ENCODE measurements around the gene TMEM247. TPM values are rescaled to one million over a fixed set of nuclear protein-coding genes. Genes with fewer than 3 reads are reported as not detected.

Gene TMEM247
- polyA plus RNA-seq, 4 donors = not detected

GRCh38 chr2:46495231-46496030, 16.1 kb downstream of the TMEM247 start:
- peaks cover 0 to 5% (median 3%) of the 10 kb centered on the region in 3 donors for H3K4me1 ChIP-seq (ENCODE audit: control insufficient read depth in 3 of 3, insufficient read depth in 2 of 3, low read depth in 1 of 3, low read length in 2 of 3)
- H3K36me3 ChIP-seq (ENCODE audit: control insufficient read depth in 3 of 3, insufficient read depth in 2 of 3, low read depth in 1 of 3, low read length in 3 of 3) = no peaks in the 10 kb centered on the region
- WGBS, 3 donors = 86 to 90% (median 87%) methylated on average over 9 of the region's 9 CpGs
- H3K27ac ChIP-seq (ENCODE audit: low read depth in 1 of 3, low read length in 2 of 3) = no peak overlapping the region
- DNase-seq = no peak
- no peak for FAIRE-seq
- H3K9me3 ChIP-seq (ENCODE audit: control insufficient read depth in 2 of 2, insufficient read depth in 1 of 2, low read depth in 1 of 2, low read length in 1 of 2) = no peaks in the 10 kb centered on the region
- H3K4me3 ChIP-seq (ENCODE audit: low read depth in 1 of 3, low read length in 3 of 3) = no peak overlapping the region
- H3K27me3 ChIP-seq (ENCODE audit: control insufficient read depth in 3 of 3, insufficient read depth in 3 of 3, low read length in 3 of 3) = peaks cover 0 to 19% (median 0%) of the 10 kb centered on the region in 3 donors

DNA sequence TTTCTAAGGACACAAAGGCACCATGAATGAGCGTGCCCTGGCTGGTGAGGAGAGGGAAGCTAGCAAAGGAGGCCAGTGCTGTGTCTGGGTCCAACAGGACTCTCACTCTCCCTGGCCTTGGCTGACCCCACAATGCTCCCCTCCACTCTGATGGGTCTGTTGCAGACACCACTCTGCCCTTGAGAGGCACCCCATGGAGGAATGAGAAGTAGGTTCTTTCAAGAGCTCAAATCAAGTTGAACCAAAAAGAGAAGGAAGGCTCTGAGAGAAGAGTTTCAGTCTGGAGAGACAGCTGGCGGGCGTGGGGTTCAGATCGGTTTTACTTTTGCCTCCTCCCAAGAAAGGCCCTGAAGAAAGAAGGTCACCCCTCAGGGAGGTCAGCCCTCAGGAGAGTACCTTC, 18.4 kb downstream of the TMEM247 start:
- H3K4me1 ChIP-seq (ENCODE audit: control insufficient read depth in 3 of 3, insufficient read depth in 2 of 3, low read depth in 1 of 3, low read length in 2 of 3) = peaks cover 0 to 10% (median 3%) of the 10 kb centered on the region in 3 donors
- H3K36me3 ChIP-seq (ENCODE audit: control insufficient read depth in 3 of 3, insufficient read depth in 2 of 3, low read depth in 1 of 3, low read length in 3 of 3) = no peaks in the 10 kb centered on the region
- no peak for FAIRE-seq
- no peak for DNase-seq
- WGBS, 3 donors = 82 to 95% (median 84%) methylated on average over 4 of the region's 4 CpGs
- peaks cover 0 to 19% (median 0%) of the 10 kb centered on the region in 3 donors for H3K27me3 ChIP-seq (ENCODE audit: control insufficient read depth in 3 of 3, insufficient read depth in 3 of 3, low read length in 3 of 3)
- H3K27ac ChIP-seq (ENCODE audit: low read depth in 1 of 3, low read length in 2 of 3) = no peak overlapping the region
- H3K9me3 ChIP-seq (ENCODE audit: control insufficient read depth in 2 of 2, insufficient read depth in 1 of 2, low read depth in 1 of 2, low read length in 1 of 2) = no peaks in the 10 kb centered on the region
- no peak overlapping the region for H3K4me3 ChIP-seq (ENCODE audit: low read depth in 1 of 3, low read length in 3 of 3)

DNA sequence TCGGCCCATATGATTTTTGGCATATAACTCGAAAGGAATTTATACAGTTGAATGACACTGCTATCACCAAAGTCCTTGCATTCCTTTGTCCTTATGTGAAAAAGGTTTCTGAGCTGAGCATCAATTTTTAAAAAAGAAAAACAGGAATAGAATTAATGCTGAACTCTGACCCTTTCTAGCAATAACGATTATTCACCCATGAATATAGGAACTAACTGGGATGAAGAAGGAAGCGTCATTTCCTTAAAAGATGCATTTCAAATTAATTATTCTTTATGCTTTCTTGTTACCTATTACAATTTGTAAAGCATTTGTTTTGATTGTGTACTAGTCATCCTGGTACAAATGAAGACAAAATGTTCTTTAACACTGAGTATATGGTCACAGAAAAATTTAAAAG, 19.3 kb downstream of the TMEM247 start:
- Histone ChIP-seq H3K4me1 (ENCODE audit: control insufficient read depth in 3 of 3, insufficient read depth in 2 of 3, low read depth in 1 of 3, low read length in 2 of 3) (peaks cover 0 to 13% (median 3%) of the 10 kb centered on the region in 3 donors), H3K27ac (ENCODE audit: low read depth in 1 of 3, low read length in 2 of 3) (no peak overlapping the region), H3K4me3 (ENCODE audit: low read depth in 1 of 3, low read length in 3 of 3) (no peak overlapping the region), H3K27me3 (ENCODE audit: control insufficient read depth in 3 of 3, insufficient read depth in 3 of 3, low read length in 3 of 3) (peaks cover 0 to 19% (median 0%) of the 10 kb centered on the region in 3 donors), H3K36me3 (ENCODE audit: control insufficient read depth in 3 of 3, insufficient read depth in 2 of 3, low read depth in 1 of 3, low read length in 3 of 3) (no peaks in the 10 kb centered on the region), H3K9me3 (ENCODE audit: control insufficient read depth in 2 of 2, insufficient read depth in 1 of 2, low read depth in 1 of 2, low read length in 1 of 2) (no peaks in the 10 kb centered on the region)
- WGBS, 3 donors = 62 to 75% (median 75%) methylated on average over 4 of the region's 4 CpGs
- FAIRE-seq (no peak), DNase-seq (no peak)

DNA sequence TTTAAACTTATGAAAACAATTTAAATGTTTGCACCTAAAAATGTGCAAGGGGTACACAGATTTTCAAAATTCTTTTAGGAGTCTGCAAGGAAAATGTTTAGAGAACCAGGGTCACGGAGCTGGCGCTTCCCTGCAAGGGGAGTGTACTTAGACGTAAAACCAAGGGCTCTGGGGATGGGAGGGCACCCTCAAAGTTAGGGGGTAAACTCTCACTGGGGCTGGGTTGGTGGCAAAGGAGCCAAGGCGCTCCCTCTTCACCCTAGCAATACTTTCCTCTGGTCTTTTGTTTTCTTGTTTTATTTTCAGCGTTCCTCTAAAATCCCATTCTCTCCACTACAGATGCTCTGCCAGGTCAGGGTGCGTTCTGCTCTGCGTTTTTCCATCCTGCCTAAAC, 20.0 kb downstream of the TMEM247 start:
- no peak for DNase-seq
- FAIRE-seq = no peak
- no peaks in the 10 kb centered on the region for H3K9me3 ChIP-seq (ENCODE audit: control insufficient read depth in 2 of 2, insufficient read depth in 1 of 2, low read depth in 1 of 2, low read length in 1 of 2)
- WGBS, 3 donors = 8 to 19% (median 9%) methylated on average over 7 of the region's 7 CpGs
- H3K4me1 ChIP-seq (ENCODE audit: control insufficient read depth in 3 of 3, insufficient read depth in 2 of 3, low read depth in 1 of 3, low read length in 2 of 3) = peaks cover 0 to 13% (median 3%) of the 10 kb centered on the region in 3 donors
- H3K27ac ChIP-seq (ENCODE audit: low read depth in 1 of 3, low read length in 2 of 3) = peak overlapping the region in 2 of 3 donors; percentile 67 to 85
- H3K4me3 ChIP-seq (ENCODE audit: low read depth in 1 of 3, low read length in 3 of 3) = peak overlapping the region; percentile 33 to 61 (median 41)
- no peaks in the 10 kb centered on the region for H3K36me3 ChIP-seq (ENCODE audit: control insufficient read depth in 3 of 3, insufficient read depth in 2 of 3, low read depth in 1 of 3, low read length in 3 of 3)
- H3K27me3 ChIP-seq (ENCODE audit: control insufficient read depth in 3 of 3, insufficient read depth in 3 of 3, low read length in 3 of 3) = peaks cover 0 to 19% (median 0%) of the 10 kb centered on the region in 3 donors

DNA sequence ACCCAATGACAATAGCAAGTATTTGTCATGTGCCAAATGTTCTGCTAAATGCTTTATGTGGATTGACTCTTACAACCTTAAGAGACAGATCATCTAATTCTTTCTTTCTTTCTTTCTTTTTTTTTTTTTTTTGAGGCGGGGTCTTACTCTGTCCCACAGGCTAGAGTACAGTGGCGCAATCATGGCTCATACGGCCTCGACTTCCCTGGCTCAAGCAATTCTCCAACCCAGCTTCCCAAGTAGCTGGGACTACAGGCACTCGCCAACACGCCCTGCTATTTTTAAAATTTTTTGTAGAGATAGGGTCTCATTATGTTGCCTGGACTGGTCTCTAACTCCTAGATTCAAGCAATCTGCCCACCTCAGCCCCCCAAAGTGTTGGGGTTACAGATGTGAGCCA, 21.4 kb downstream of the TMEM247 start:
- WGBS, 3 donors = 86 to 92% (median 90%) methylated on average over 6 of the region's 6 CpGs
- Histone ChIP-seq H3K4me3 (ENCODE audit: low read depth in 1 of 3, low read length in 3 of 3) (no peak overlapping the region), H3K4me1 (ENCODE audit: control insufficient read depth in 3 of 3, insufficient read depth in 2 of 3, low read depth in 1 of 3, low read length in 2 of 3) (peaks cover 0 to 13% (median 3%) of the 10 kb centered on the region in 3 donors), H3K36me3 (ENCODE audit: control insufficient read depth in 3 of 3, insufficient read depth in 2 of 3, low read depth in 1 of 3, low read length in 3 of 3) (no peaks in the 10 kb centered on the region), H3K27me3 (ENCODE audit: control insufficient read depth in 3 of 3, insufficient read depth in 3 of 3, low read length in 3 of 3) (peaks cover 0 to 15% (median 0%) of the 10 kb centered on the region in 3 donors), H3K27ac (ENCODE audit: low read depth in 1 of 3, low read length in 2 of 3) (no peak overlapping the region), H3K9me3 (ENCODE audit: control insufficient read depth in 2 of 2, insufficient read depth in 1 of 2, low read depth in 1 of 2, low read length in 1 of 2) (no peaks in the 10 kb centered on the region)
- DNase-seq = no peak
- FAIRE-seq = no peak

GRCh38 chr2:46502291-46502885, 23.0 kb downstream of the TMEM247 start:
- peaks cover 0 to 11% (median 0%) of the 10 kb centered on the region in 3 donors for H3K27me3 ChIP-seq (ENCODE audit: control insufficient read depth in 3 of 3, insufficient read depth in 3 of 3, low read length in 3 of 3)
- H3K36me3 ChIP-seq (ENCODE audit: control insufficient read depth in 3 of 3, insufficient read depth in 2 of 3, low read depth in 1 of 3, low read length in 3 of 3) = no peaks in the 10 kb centered on the region
- FAIRE-seq (no peak), DNase-seq (peak; percentile 13 to 67)
- no peak overlapping the region for H3K4me3 ChIP-seq (ENCODE audit: low read depth in 1 of 3, low read length in 3 of 3)
- no peak overlapping the region for H3K27ac ChIP-seq (ENCODE audit: low read depth in 1 of 3, low read length in 2 of 3)
- H3K4me1 ChIP-seq (ENCODE audit: control insufficient read depth in 3 of 3, insufficient read depth in 2 of 3, low read depth in 1 of 3, low read length in 2 of 3) = peaks cover 0 to 13% (median 3%) of the 10 kb centered on the region in 3 donors
- H3K9me3 ChIP-seq (ENCODE audit: control insufficient read depth in 2 of 2, insufficient read depth in 1 of 2, low read depth in 1 of 2, low read length in 1 of 2) = no peaks in the 10 kb centered on the region
- 24 to 65% (median 40%) methylated on average over 4 of the region's 4 CpGs for WGBS, 3 donors

DNA sequence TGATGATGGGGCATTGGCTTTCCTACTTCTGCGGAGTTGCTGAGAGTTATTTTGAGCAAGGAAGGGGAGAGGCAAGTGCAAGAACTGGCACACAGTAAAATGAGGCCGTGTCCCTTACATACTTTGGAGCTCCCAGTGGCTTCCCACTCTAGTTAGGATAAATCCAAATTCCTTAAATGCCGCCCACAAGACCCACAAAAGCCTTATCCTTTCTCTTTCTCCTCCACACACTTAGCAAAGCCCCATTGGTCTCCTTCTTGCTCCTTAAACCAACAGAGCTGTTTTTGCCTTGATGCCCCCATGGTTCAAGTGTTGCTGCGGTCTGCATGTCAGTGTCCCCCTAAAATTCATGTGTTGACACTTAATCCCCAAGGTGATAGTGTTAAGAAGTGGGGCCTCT, 24.3 kb downstream of the TMEM247 start:
- no peaks in the 10 kb centered on the region for H3K27me3 ChIP-seq (ENCODE audit: control insufficient read depth in 3 of 3, insufficient read depth in 3 of 3, low read length in 3 of 3)
- no peaks in the 10 kb centered on the region for H3K36me3 ChIP-seq (ENCODE audit: control insufficient read depth in 3 of 3, insufficient read depth in 2 of 3, low read depth in 1 of 3, low read length in 3 of 3)
- no peak overlapping the region for H3K4me3 ChIP-seq (ENCODE audit: low read depth in 1 of 3, low read length in 3 of 3)
- no peak for DNase-seq
- 84 to 93% (median 89%) methylated on average over 4 of the region's 4 CpGs for WGBS, 3 donors
- H3K9me3 ChIP-seq (ENCODE audit: control insufficient read depth in 2 of 2, insufficient read depth in 1 of 2, low read depth in 1 of 2, low read length in 1 of 2) = no peaks in the 10 kb centered on the region
- FAIRE-seq = no peak
- no peak overlapping the region for H3K27ac ChIP-seq (ENCODE audit: low read depth in 1 of 3, low read length in 2 of 3)
- H3K4me1 ChIP-seq (ENCODE audit: control insufficient read depth in 3 of 3, insufficient read depth in 2 of 3, low read depth in 1 of 3, low read length in 2 of 3) = peaks cover 0 to 13% (median 3%) of the 10 kb centered on the region in 3 donors

- Histone ChIP-seq H3K27ac (ENCODE audit: low read depth in 1 of 3, low read length in 2 of 3) (no peak overlapping the region), H3K27me3 (ENCODE audit: control insufficient read depth in 3 of 3, insufficient read depth in 3 of 3, low read length in 3 of 3) (no peaks in the 10 kb centered on the region), H3K36me3 (ENCODE audit: control insufficient read depth in 3 of 3, insufficient read depth in 2 of 3, low read depth in 1 of 3, low read length in 3 of 3) (no peaks in the 10 kb centered on the region), H3K9me3 (ENCODE audit: control insufficient read depth in 2 of 2, insufficient read depth in 1 of 2, low read depth in 1 of 2, low read length in 1 of 2) (no peaks in the 10 kb centered on the region), H3K4me1 (ENCODE audit: control insufficient read depth in 3 of 3, insufficient read depth in 2 of 3, low read depth in 1 of 3, low read length in 2 of 3) (peaks cover 0 to 13% (median 3%) of the 10 kb centered on the region in 3 donors), H3K4me3 (ENCODE audit: low read depth in 1 of 3, low read length in 3 of 3) (no peak overlapping the region)
- 83 to 100% (median 93%) methylated on average over 2 of the region's 2 CpGs for WGBS, 3 donors
- DNase-seq (no peak), FAIRE-seq (no peak)
Measured at GRCh38 chr2:46504221-46504620, 24.9 kb downstream of the TMEM247 start.
